NOMO-1 treated with dmso at 0.1 percent for 144 hours (cell line): ENCODE results near the gene TLK1.
"Not testable (repeated sequence)": the region's sequence is repeated elsewhere in the genome, so short reads cannot be mapped to it uniquely, and the experiment has no call there.

Experiments used
- DNase-seq: peaks from one replicate; lab custom pipeline; 2025; ENCODE audit not compliant: unreplicated experiment; lab: John Stamatoyannopoulos, UW

TLK1 gene

DNA sequence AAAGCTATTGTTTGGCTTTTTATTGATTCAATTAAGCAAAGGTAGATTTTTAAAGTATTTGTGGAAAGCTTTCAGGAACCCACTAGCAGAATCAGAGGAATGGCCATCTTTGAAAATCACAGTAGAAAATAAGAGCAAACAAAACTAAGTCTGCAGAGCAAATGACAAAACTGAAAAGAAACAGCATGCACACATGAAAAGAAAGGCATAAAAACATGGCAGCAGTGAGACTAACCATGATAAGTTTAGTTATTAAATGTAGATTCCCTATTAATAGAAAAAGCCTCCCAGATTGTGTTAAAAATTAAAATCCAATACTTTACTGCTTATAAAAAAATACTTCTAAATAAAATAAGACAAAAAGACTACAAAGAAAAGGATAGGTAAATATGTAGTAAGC, 9.1 kb upstream of the TLK1 start:
- no peak for DNase-seq

- no peak for DNase-seq
These were observed 8.6 kb upstream of the TLK1 start for GRCh38 chr2:171169333-171169732.

GRCh38 chr2:171167352-171167997, 6.8 kb upstream of the TLK1 start:
- DNase-seq: no peak

GRCh38 chr2:171166328-171166983, 5.8 kb upstream of the TLK1 start:
- no peak for DNase-seq

DNA sequence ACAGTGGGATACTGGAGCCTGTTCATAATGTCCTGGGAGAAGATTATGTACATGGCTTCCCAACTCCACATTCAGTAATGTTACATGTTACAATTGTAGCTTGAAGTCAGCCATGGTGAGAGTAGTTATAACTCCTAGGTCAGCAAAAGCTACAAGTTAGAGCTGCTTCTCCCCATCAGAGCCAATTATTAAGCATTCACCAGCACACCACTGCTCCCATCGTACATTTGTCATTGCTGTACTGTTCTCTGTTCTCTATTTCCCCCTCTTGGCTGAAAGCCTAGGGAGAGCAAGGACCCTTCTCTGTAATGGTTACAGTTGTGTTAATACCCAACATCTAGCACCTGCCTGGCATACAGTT, 5.3 kb upstream of the TLK1 start:
- DNase-seq: no peak

- DNase-seq: no peak
These were observed 2.6 kb upstream of the TLK1 start for GRCh38 chr2:171163261-171163660.

- DNase-seq: not testable (repeated sequence)
These were observed 2.0 kb upstream of the TLK1 start for GRCh38 chr2:171162522-171163197.

DNA sequence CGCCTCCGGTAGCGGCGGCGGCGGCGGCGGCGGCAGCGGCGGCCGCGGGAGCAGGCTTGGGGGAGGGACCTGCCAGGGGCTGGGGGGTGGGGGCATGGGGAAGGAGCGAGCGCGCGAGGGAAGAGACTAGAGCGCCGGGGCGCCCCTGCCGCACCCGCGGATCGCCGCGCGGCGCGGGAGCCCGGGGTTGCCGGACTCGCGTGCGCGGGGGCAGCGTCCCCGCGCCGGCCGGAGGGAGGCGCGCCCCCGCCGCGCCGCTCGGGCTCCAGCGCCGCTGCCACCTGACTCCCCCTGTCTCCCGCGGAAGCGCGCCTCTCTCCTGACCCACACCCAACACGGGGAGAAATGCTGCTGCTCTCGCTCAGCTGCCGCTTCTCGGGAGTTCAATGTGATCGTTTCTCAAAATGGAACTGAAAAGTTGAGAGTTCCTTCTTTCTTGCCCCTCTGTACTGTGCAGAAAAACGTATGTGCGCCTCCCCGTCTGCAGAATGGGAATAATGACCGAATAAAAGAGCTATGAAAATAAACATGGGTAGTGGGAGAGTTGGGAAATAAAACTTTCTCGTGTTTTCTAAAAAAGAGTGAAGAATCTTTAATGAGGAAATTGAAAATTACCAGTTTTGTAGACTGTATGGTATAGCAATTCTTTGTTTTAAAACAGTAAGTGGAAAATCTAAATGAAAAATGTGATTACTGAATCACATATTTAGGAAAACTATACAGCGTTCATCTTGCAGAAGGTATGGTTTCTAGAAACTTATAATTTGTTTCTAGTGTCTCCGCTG, 455 bp upstream of the TLK1 start:
- peak; percentile 72 for DNase-seq

DNA sequence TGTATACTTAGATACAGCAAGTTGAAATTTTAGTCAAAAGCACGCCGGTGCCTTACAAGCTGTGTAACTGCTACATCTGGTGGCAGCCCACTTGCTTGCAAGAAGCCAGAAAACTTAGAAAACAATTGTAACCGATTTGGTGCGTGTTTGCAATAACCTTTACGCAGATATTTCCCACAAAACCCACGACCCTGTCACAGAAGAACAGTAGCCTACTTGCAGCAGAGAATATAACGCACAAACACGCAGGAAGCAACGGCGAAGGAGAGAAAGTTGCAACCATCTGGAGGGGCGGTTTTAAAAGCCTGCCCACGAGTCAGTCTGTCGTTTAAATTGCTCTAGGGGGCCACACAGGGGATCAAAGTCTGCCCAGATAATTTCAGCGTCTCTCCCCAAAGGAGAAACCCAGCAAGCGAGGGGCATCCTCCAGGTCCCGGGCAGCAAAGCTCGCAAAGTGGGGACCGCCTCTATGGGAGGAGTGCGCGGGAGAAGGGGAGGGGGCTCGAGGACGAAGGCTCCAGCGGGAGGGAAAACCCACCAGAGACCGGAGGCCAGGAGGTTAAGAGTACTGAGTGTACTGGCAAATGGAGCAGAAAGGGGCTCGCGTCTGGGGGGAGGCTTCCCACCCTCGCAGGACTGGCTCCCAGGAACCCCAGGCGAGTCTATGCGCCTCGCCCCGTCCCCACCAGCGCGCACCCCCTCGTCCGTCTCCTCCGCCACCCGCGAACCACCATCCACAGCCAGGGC, 1.1 kb downstream of the TLK1 start:
- DNase-seq: peak; percentile 50

DNA sequence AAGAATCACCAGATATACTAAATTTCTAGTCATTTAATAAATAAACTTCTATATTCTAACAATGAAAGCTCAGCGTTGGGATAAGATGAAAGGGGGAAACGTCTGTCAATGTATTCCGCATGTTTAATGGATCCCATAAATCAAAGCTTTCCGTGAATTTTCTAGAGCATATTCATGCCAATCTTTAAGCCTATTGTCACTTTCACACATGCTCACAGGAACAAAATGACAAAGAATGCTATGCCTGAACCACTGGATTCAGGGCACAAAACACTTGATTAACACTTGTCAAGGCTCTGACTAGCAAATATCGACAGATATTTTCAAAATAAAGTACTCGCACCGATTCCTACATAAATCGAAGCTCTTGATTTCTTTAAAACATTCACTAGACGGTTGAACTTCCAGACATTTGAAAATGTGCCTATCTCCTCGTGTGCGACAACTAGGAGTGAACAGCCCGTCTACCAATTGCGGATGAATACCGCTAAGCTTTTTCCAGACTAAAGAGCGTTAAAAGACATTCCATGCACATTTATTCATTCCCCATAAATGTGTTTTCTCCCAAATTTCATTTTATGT, 1.8 kb downstream of the TLK1 start:
- no peak for DNase-seq

GRCh38 chr2:171158036-171158789, 2.5 kb downstream of the TLK1 start:
- no peak for DNase-seq

GRCh38 chr2:171157109-171157500, 3.6 kb downstream of the TLK1 start:
- no peak for DNase-seq

DNA sequence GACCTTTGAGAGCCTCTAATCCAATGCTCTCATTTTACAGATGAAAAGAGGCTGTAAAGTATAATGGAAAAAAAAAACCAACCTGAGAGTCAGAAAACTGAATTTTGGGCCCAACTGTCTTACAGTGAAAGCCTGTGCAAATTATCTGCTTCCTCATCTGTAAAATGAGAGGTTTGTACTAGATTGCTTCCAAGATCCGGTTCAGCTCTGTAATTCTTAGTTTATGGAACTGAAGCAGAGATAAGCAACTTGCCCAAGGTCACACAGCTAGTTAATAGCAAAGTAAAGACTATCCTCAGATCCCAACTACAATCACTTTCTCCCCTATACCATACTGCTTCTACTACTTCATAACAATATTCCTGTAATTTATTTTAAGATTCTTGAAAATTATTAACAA, 6.3 kb downstream of the TLK1 start:
- DNase-seq: no peak

DNA sequence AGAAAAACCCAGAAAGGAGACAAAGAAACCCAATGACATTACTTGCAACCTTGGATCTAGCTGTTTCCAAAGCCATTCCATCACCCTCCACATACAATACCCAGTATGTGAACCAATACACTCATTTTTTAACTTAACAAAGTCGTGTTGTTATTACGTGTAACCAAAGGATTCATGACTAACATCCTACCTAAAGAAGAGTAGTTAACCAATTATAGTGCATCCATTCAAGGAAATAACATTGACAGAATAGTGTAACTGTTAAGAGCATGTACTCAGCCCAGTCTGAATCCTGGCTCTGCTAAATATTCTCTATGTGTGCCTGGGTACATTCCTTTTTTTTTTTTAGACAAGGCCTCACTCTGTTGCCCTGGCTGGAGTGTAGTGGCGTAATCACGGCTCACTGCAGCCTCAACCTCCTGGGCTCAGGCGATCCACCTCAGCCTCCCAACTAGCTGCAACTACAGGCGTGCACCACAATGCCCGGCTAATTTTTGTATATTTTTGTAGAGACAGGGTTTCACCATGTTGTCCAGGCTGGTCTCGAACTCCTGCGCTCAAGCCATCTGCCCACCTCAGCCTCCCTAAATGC, 9.9 kb downstream of the TLK1 start:
- DNase-seq: no peak

DNA sequence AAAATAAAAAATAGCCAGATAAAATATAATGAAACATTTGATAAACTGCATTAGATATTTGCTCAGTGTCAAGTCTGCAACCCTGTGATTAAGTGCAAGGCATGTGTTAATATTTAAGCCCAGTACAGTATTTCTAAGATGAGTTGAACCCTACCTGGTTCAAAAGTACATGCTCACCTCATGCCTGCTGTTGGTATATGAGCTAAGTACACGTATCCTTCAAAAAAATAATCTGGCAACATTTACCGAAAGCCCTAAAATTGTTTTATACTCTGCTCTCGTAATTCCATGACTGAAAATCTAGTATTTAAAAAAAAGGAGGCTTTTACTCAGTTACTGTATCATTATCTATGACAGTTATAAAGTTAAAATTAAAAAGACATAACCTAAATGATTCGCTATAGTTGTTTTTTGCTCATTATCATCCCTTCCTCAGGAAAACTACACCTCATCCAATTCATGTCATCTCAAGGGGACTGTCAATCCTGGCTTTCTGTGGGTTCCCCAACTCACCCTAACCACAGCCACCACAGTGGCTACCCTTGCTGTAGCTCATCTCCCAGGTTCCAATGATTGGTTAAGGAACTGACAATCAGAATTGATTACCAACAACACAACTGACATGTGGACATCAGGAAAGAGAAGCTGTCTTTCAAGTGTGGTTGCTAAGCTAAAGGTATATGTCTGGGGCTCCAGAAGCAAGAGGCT, 10.6 kb downstream of the TLK1 start:
- no peak for DNase-seq

DNA sequence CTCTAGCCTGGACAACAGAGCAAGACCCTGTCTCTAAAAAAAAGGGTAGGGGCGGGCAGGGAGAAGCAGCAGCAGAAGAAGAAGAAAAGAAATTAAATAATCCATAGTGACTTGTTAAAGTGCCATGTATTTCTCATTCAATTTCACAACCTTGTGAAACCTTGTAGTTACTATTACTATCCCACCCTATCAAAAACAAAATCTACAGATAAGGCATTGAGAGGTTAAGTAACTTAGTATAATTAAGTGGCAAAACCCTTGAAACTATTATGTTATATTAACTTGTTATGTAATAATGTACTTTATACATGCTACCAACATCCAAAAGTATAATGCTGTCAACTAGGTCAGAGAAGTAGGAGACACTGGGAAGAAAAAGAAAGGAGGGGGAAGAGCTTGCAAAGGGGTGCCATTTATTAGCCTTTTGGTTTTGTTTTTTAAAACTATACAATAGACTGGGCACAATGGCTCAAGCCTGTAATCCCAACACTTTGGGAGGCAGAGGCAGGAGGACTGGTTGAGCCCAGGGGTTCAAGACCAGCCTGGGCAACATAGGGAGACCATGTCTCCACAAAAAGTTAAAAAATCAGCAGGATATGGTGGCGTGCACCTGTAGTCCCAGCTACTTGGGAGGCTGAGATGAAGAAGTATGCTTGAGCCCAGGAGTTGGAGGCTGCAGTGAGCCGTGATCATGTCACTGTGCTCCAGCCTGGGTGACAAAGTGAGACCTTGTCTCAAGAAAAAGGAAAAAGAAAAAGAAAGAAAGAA, 11.3 kb downstream of the TLK1 start:
- no peak for DNase-seq

- no peak for DNase-seq
These were observed 13.6 kb downstream of the TLK1 start for GRCh38 chr2:171147081-171147480.

GRCh38 chr2:171146633-171147032, 14.1 kb downstream of the TLK1 start:
- peak; percentile 26 for DNase-seq
